Left lung (tissue), 10 donors: Measurements from ENCODE around the gene ANKRD17. TPM values are rescaled to one million over a fixed set of nuclear protein-coding genes. Genes with fewer than 3 reads are reported as not detected.

ENCODE experiments used
- ATAC-seq: fragments of 200-7000 bp; cut with Tn5 transposase; one replicate; pipeline ENCODE4 v1.9.1; 2020; ENCODE audit warnings: moderate library complexity
- DNase-seq, 4 donors: peaks; one replicate each; pipeline ENCODE4 v3.0.0-alpha.2; 2013 to 2020
- H3K27ac ChIP-seq, 2 donors: fragments of 200-600 bp; sonication (generic) in 1 of 2; one replicate each; pipeline versions ENCODE4 v1.5.0 to v1.8.0; 2020 to 2021
- H3K27me3 ChIP-seq, 2 donors: fragments of 200-600 bp; sonication (generic) in 1 of 2; one replicate each; pipeline versions ENCODE4 v1.5.0 to v1.8.0; 2020 to 2021
- H3K36me3 ChIP-seq, 2 donors: fragments of 200-600 bp; sonication (generic) in 1 of 2; one replicate each; pipeline versions ENCODE4 v1.5.0 to v1.8.0; 2020 to 2021
- H3K4me1 ChIP-seq, 2 donors: fragments of 200-600 bp; one replicate each; pipeline ENCODE4 v1.8.0; 2021
- H3K4me3 ChIP-seq, 2 donors: fragments of 200-600 bp; sonication (generic) in 1 of 2; one replicate each; pipeline versions ENCODE4 v1.5.0 to v1.8.0; 2020 to 2021; ENCODE audit warnings: mild to moderate bottlenecking in 1 of 2
- H3K9me3 ChIP-seq, 2 donors: fragments of 200-600 bp; sonication (generic) in 1 of 2; one replicate each; pipeline versions ENCODE4 v1.5.0 to v1.8.0; 2020 to 2021
- CTCF ChIP-seq, 2 donors: fragments of 200-600 bp; sonication (generic) in 1 of 2; IDR thresholded peaks; one replicate each; pipeline versions ENCODE4 v1.5.0 to v1.8.0; 2021; ENCODE audit warnings: antibody characterized with exemption in 2 of 2
- intact Hi-C, 2 donors: fragments of 100-400 bp; cut with DNase I; formaldehyde crosslinking; loops; one replicate each; pipeline versions ENCODE4 v1.11.2 to v1.14.2; 2022
- polyA plus RNA-seq, 6 donors: library from polyadenylated mRNA; unstranded; fragments of 120-200 nt; gene quantifications; one replicate each; pipeline ENCODE4 v1.2.1, GENCODE V29; 2013; ENCODE audit not compliant: insufficient read length in 6 of 6
- total RNA-seq, 2 donors: library from RNA; stranded (reverse); fragmentation: NEBNext Ultra II Directional; extraction: Animal tissue kit (Norgen Biotek cat#: 25700); gene quantifications; one replicate each; pipeline ENCODE4 v1.2.1, GENCODE V29; 2021
- donor health status: DM: no; HTN: yes; CAD: no.
- donor health status: DM: no; HTN: no; CAD: no.

The ANKRD17 gene
- total and polyA plus RNA-seq, 8 donors = 57.5 to 83.0 (median 74.9) TPM

GRCh38 chr4:73272816-73273215 is 14.2 kb upstream of the ANKRD17 start:
- H3K4me1 ChIP-seq = no peaks in the 10 kb centered on the region
- no peak for TF ChIP-seq CTCF (IDR thresholded peaks at IDR 0.05)
- no peak overlapping the region for H3K4me3 ChIP-seq
- H3K27me3 ChIP-seq = no peaks in the 10 kb centered on the region
- no peaks in the 10 kb centered on the region for H3K36me3 ChIP-seq
- DNase-seq (no peak), ATAC-seq (no peak)
- H3K27ac ChIP-seq = no peak overlapping the region
- intact Hi-C loops = no loop called here
- peaks cover 0 to 8% of the 10 kb centered on the region in 2 donors for H3K9me3 ChIP-seq

GRCh38 chr4:73267050-73267449 is 8.5 kb upstream of the ANKRD17 start:
- no peaks in the 10 kb centered on the region for H3K27me3 ChIP-seq
- no peak overlapping the region for H3K4me3 ChIP-seq
- H3K4me1 ChIP-seq = no peaks in the 10 kb centered on the region
- no peaks in the 10 kb centered on the region for H3K9me3 ChIP-seq
- intact Hi-C loops = no loop called here
- H3K27ac ChIP-seq = no peak overlapping the region
- TF ChIP-seq CTCF (IDR thresholded peaks at IDR 0.05) = no peak
- no peak for DNase-seq
- H3K36me3 ChIP-seq = no peaks in the 10 kb centered on the region
- ATAC-seq = no peak

- peak overlapping the region; percentile 61 to 77 for H3K4me3 ChIP-seq
- H3K27ac ChIP-seq = peak overlapping the region; percentile 98 to 99
- TF ChIP-seq CTCF (IDR thresholded peaks at IDR 0.05) = no peak
- H3K4me1 ChIP-seq = peaks cover 17 to 48% of the 10 kb centered on the region in 2 donors
- ATAC-seq = peak; percentile 1
- H3K27me3 ChIP-seq = no peaks in the 10 kb centered on the region
- no peaks in the 10 kb centered on the region for H3K36me3 ChIP-seq
- no peaks in the 10 kb centered on the region for H3K9me3 ChIP-seq
- intact Hi-C loops = loop anchor here in 1 of 2 donors (5.0 to 10.0 kb wide), 2 partner anchors 125 to 192 kb away; partner anchors contain the start of gene COX18
- DNase-seq = no peak
Observed at GRCh38 chr4:73259571-73260090, 1.0 kb upstream of the ANKRD17 start.

GRCh38 chr4:73258436-73258685 is 237 bp downstream of the ANKRD17 start:
- DNase-seq (no peak), ATAC-seq (peak; percentile 45)
- Histone ChIP-seq H3K9me3 (no peaks in the 10 kb centered on the region), H3K4me1 (peaks cover 17 to 59% of the 10 kb centered on the region in 2 donors), H3K27ac (peak overlapping the region; percentile 98 to 99), H3K36me3 (no peaks in the 10 kb centered on the region), H3K27me3 (no peaks in the 10 kb centered on the region), H3K4me3 (peak overlapping the region; percentile 61 to 77)
- peak in 1 of 2 donors; percentile 1 for TF ChIP-seq CTCF (IDR thresholded peaks at IDR 0.05)
- intact Hi-C loops = loop anchor here in 1 of 2 donors (5.0 to 10.0 kb wide), 2 partner anchors 124 to 191 kb away; partner anchors contain the start of gene COX18

GRCh38 chr4:73257651-73258435 is 755 bp downstream of the ANKRD17 start:
- H3K27me3 ChIP-seq = no peaks in the 10 kb centered on the region
- H3K4me3 ChIP-seq = peak overlapping the region; percentile 61 to 77
- peak overlapping the region; percentile 98 to 99 for H3K27ac ChIP-seq
- intact Hi-C loops = loop anchor here in 1 of 2 donors (5.0 to 10.0 kb wide), 2 partner anchors 123 to 191 kb away; partner anchors contain the start of gene COX18
- peak; percentile 12 for ATAC-seq
- peaks cover 0 to 5% of the 10 kb centered on the region in 2 donors for H3K36me3 ChIP-seq
- H3K4me1 ChIP-seq = peaks cover 17 to 61% of the 10 kb centered on the region in 2 donors
- TF ChIP-seq CTCF (IDR thresholded peaks at IDR 0.05) = no peak
- DNase-seq = peak in 3 of 4 donors; percentile 33 to 77 (median 58)
- no peaks in the 10 kb centered on the region for H3K9me3 ChIP-seq
